GM12872 (cell line): ENCODE results near the gene SLC39A7.

Source experiments
- CTCF ChIP-seq: IDR thresholded peaks from 3 replicates; pipeline ENCODE4 v1.5.1; 2011; ENCODE audit warnings: low read depth, mild to moderate bottlenecking, low read length, moderate library complexity; ENCODE audit not compliant: insufficient read depth

SLC39A7 gene

GRCh38 chr6:33167374-33168283, 33.0 kb upstream of the SLC39A7 start:
- no peak for TF ChIP-seq CTCF

- TF ChIP-seq CTCF: no peak
Observed at GRCh38 chr6:33168284-33168601, 32.4 kb upstream of the SLC39A7 start.

- no peak for TF ChIP-seq CTCF
Observed at GRCh38 chr6:33168639-33169038, 32.0 kb upstream of the SLC39A7 start.

- TF ChIP-seq CTCF: no peak
Observed at GRCh38 chr6:33169291-33170175, 31.1 kb upstream of the SLC39A7 start.

- TF ChIP-seq CTCF: no peak
Observed at GRCh38 chr6:33170176-33171015, 30.3 kb upstream of the SLC39A7 start.

- TF ChIP-seq CTCF: no peak
Observed at GRCh38 chr6:33171016-33171879, 29.4 kb upstream of the SLC39A7 start.
